Activated CD8-positive, alpha-beta T cell treated with anti-CD3 and anti-CD28 coated beads, Interleukin-2, amount 10 ng/mL, durations not matched to agents 7 days and 5 days (primary cell): ENCODE data around the gene HNRNPM. TPM values are rescaled to one million over a fixed set of nuclear protein-coding genes. Genes with fewer than 3 reads are reported as not detected.
"Not testable (repeated sequence)": the region's sequence is repeated elsewhere in the genome, so short reads cannot be mapped to it uniquely, and the experiment has no call there.

Experiments
- ATAC-seq: fragments of 150-1000 bp; cut with Tn5 transposase; one replicate; pipeline ENCODE4 v1.10.0; 2021; ENCODE audit warnings: moderate library complexity
- CTCF ChIA-PET: fragments of 350-600 bp; sonication (Branson Sonifier 250); formaldehyde crosslinking; loops from one replicate; lab custom pipeline; 2021; ENCODE audit warnings: antibody characterized with exemption; lab: Charles Lee
- POLR2A ChIA-PET: fragments of 350-600 bp; sonication (Branson Sonifier 250); formaldehyde crosslinking; loops from one replicate; lab custom pipeline; 2021; ENCODE audit warnings: antibody characterized with exemption; lab: Charles Lee
- DNase-seq: peaks from one replicate; pipeline ENCODE4 v3.0.0-alpha.2; 2020
- H3K27ac Mint-ChIP-seq: one replicate; pipeline ENCODE4 v1.8.0; 2021; ENCODE audit warnings: mild to moderate bottlenecking, mixed read lengths
- H3K27me3 Mint-ChIP-seq: one replicate; pipeline ENCODE4 v1.8.0; 2021; ENCODE audit warnings: low read depth, mixed read lengths
- H3K36me3 Mint-ChIP-seq: one replicate; pipeline ENCODE4 v1.8.0; 2021; ENCODE audit warnings: low read depth, mixed read lengths
- H3K4me1 Mint-ChIP-seq: one replicate; pipeline ENCODE4 v1.8.0; 2021; ENCODE audit warnings: low read depth, mixed read lengths
- H3K4me3 Mint-ChIP-seq: one replicate; pipeline ENCODE4 v1.8.0; 2021; ENCODE audit warnings: mild to moderate bottlenecking, mixed read lengths
- H3K9me3 Mint-ChIP-seq: one replicate; pipeline ENCODE4 v1.8.0; 2022; ENCODE audit warnings: mixed read lengths; ENCODE audit not compliant: insufficient read depth
- total RNA-seq, 2 experiments: library from RNA; stranded (reverse); gene quantifications; one replicate each; pipeline ENCODE4 v1.2.3, GENCODE V29; 2021

HNRNPM gene
- total RNA-seq, 2 experiments from 2014 or later, result 283 to 291 TPM

GRCh38 chr19:8403820-8404109 lies 41.0 kb upstream of the HNRNPM start:
- CTCF ChIA-PET, result interaction anchor here (1.4 kb wide), 1 partner anchor 9 kb away, joined by 5 read pairs; the partner anchor contains the start of gene MARCHF2
- H3K36me3 Mint-ChIP-seq, result peaks cover 24% of the 10 kb centered on the region
- no peaks in the 10 kb centered on the region for H3K9me3 Mint-ChIP-seq
- H3K4me3 Mint-ChIP-seq, result no peak overlapping the region
- POLR2A ChIA-PET, result no interaction called here
- ATAC-seq (no peak), DNase-seq (no peak)
- no peak overlapping the region for H3K27ac Mint-ChIP-seq
- H3K27me3 Mint-ChIP-seq, result no peaks in the 10 kb centered on the region
- H3K4me1 Mint-ChIP-seq, result no peaks in the 10 kb centered on the region

- Mint-ChIP-seq H3K27me3 (no peaks in the 10 kb centered on the region), H3K36me3 (peaks cover 23% of the 10 kb centered on the region), H3K4me1 (no peaks in the 10 kb centered on the region), H3K27ac (no peak overlapping the region), H3K4me3 (no peak overlapping the region), H3K9me3 (no peaks in the 10 kb centered on the region)
- CTCF ChIA-PET, result interaction anchor here (1.4 to 1.8 kb wide), 2 partner anchors 9 to 51 kb away, joined by 5 read pairs; partner anchors contain the start of gene MARCHF2
- no peak for DNase-seq
- ATAC-seq, result no peak
- POLR2A ChIA-PET, result interaction anchor here (0.8 kb wide), 1 partner anchor 40 kb away, joined by 4 read pairs; the partner anchor contains the start of gene HNRNPM
Observed at GRCh38 chr19:8404391-8405151, 40.2 kb upstream of the HNRNPM start.

GRCh38 chr19:8410718-8411117 lies 34.1 kb upstream of the HNRNPM start:
- H3K9me3 Mint-ChIP-seq, H3K27me3 Mint-ChIP-seq, H3K36me3 Mint-ChIP-seq, H3K27ac Mint-ChIP-seq, H3K4me3 Mint-ChIP-seq, POLR2A ChIA-PET, DNase-seq, ATAC-seq: not testable (repeated sequence)
- CTCF ChIA-PET, result interaction anchor here (4.9 kb wide), 1 partner anchor 169 kb away, joined by 52 read pairs; the partner anchor contains the start of gene MYO1F
- peaks cover 13% of the 10 kb centered on the region for H3K4me1 Mint-ChIP-seq

GRCh38 chr19:8412783-8413628 lies 31.8 kb upstream of the HNRNPM start, which contains the start of gene MARCHF2:
MARCHF2 (plus strand) TSS chr19:8413305; CDS start chr19:8421841, 8,536 bp downstream.
- H3K27ac Mint-ChIP-seq, result no peak within 1 kb of the TSS
- H3K36me3 Mint-ChIP-seq, result no peaks in the 10 kb centered on the region

GRCh38 chr19:8413629-8413995 lies 31.2 kb upstream of the HNRNPM start:
- DNase-seq (no peak), ATAC-seq (no peak)
- no peaks in the 10 kb centered on the region for H3K9me3 Mint-ChIP-seq
- ChIA-PET CTCF (interaction anchor here (0.6 to 4.9 kb wide), 25 partner anchors 10 to 409 kb away, joined by 3 to 52 read pairs (median 4); partner anchors contain the start of genes HNRNPM, MYO1F and ZNF414), POLR2A (interaction anchor here (1.3 to 3.2 kb wide), 3 partner anchors 31 to 100 kb away, joined by 5 to 11 read pairs (median 7); partner anchors contain the start of genes HNRNPM and ZNF414)
- no peaks in the 10 kb centered on the region for H3K36me3 Mint-ChIP-seq
- no peak overlapping the region for H3K27ac Mint-ChIP-seq
- H3K27me3 Mint-ChIP-seq, result no peaks in the 10 kb centered on the region
- H3K4me1 Mint-ChIP-seq, result peaks cover 13% of the 10 kb centered on the region
- peak overlapping the region; percentile 60 for H3K4me3 Mint-ChIP-seq

More at GRCh38 chr19:8412783-8413628, 31.8 kb upstream of the HNRNPM start, which contains the start of gene MARCHF2:
- H3K27me3 Mint-ChIP-seq, result no peaks in the 10 kb centered on the region
- peak within 1 kb of the TSS; percentile 60 for H3K4me3 Mint-ChIP-seq
- ChIA-PET CTCF (interaction anchor here (0.6 to 4.9 kb wide), 27 partner anchors 9 to 408 kb away, joined by 3 to 52 read pairs (median 4); partner anchors contain the start of genes HNRNPM, MYO1F and ZNF414), POLR2A (interaction anchor here (0.8 to 3.2 kb wide), 4 partner anchors 31 to 100 kb away, joined by 3 to 11 read pairs (median 6); partner anchors contain the start of genes HNRNPM and ZNF414)
- no peaks in the 10 kb centered on the region for H3K9me3 Mint-ChIP-seq
- peaks cover 13% of the 10 kb centered on the region for H3K4me1 Mint-ChIP-seq
- DNase-seq (peak; percentile 96), ATAC-seq (peak; percentile 100)

- no peak overlapping the region for H3K27ac Mint-ChIP-seq
- ATAC-seq (no peak), DNase-seq (no peak)
- no peaks in the 10 kb centered on the region for H3K36me3 Mint-ChIP-seq
- H3K4me1 Mint-ChIP-seq, result peaks cover 8% of the 10 kb centered on the region
- ChIA-PET CTCF (interaction anchor here (0.6 to 0.9 kb wide), 2 partner anchors 12 to 162 kb away, joined by 3 read pairs; no protein-coding TSS in a partner anchor), POLR2A (no interaction called here)
- H3K4me3 Mint-ChIP-seq, result no peak overlapping the region
- H3K27me3 Mint-ChIP-seq, result no peaks in the 10 kb centered on the region
- H3K9me3 Mint-ChIP-seq, result no peaks in the 10 kb centered on the region
Observed at GRCh38 chr19:8416796-8417195, 28.0 kb upstream of the HNRNPM start.

- ChIA-PET CTCF (no interaction called here), POLR2A (no interaction called here)
Observed at GRCh38 chr19:8421484-8422461, 23.0 kb upstream of the HNRNPM start.

GRCh38 chr19:8423817-8424223 lies 21.0 kb upstream of the HNRNPM start:
- ChIA-PET CTCF (interaction anchor here (0.9 to 1.6 kb wide), 3 partner anchors 9 to 71 kb away, joined by 3 to 6 read pairs (median 4); partner anchors contain the start of gene MARCHF2), POLR2A (no interaction called here)
- Mint-ChIP-seq H3K27me3 (no peaks in the 10 kb centered on the region), H3K9me3 (no peaks in the 10 kb centered on the region), H3K4me1 (no peaks in the 10 kb centered on the region), H3K36me3 (peaks cover 2% of the 10 kb centered on the region), H3K27ac (no peak overlapping the region), H3K4me3 (no peak overlapping the region)
- ATAC-seq, result no peak
- no peak for DNase-seq

More at GRCh38 chr19:8421484-8422461, 23.0 kb upstream of the HNRNPM start:
- Mint-ChIP-seq H3K36me3 (peaks cover 2% of the 10 kb centered on the region), H3K4me3 (no peak overlapping the region), H3K27ac (no peak overlapping the region), H3K27me3 (no peaks in the 10 kb centered on the region), H3K9me3 (no peaks in the 10 kb centered on the region), H3K4me1 (no peaks in the 10 kb centered on the region)
- DNase-seq, result no peak
- ATAC-seq, result no peak

GRCh38 chr19:8425331-8425730 lies 19.4 kb upstream of the HNRNPM start:
- POLR2A ChIA-PET, result interaction anchor here (0.5 to 0.6 kb wide), 2 partner anchors 73 to 232 kb away, joined by 3 read pairs; no protein-coding TSS in a partner anchor
- DNase-seq, H3K27me3 Mint-ChIP-seq, H3K36me3 Mint-ChIP-seq, ATAC-seq, H3K9me3 Mint-ChIP-seq, H3K4me1 Mint-ChIP-seq, H3K27ac Mint-ChIP-seq, H3K4me3 Mint-ChIP-seq: not testable (repeated sequence)
- CTCF ChIA-PET, result interaction anchor here (1.5 kb wide), 1 partner anchor 19 kb away, joined by 3 read pairs; the partner anchor contains the start of gene HNRNPM

GRCh38 chr19:8426283-8426682 lies 18.5 kb upstream of the HNRNPM start:
- ATAC-seq (no peak), DNase-seq (no peak)
- no peak overlapping the region for H3K4me3 Mint-ChIP-seq
- ChIA-PET POLR2A (interaction anchor here (0.9 kb wide), 1 partner anchor 20 kb away, joined by 3 read pairs; no protein-coding TSS in a partner anchor), CTCF (interaction anchor here (1.0 to 1.5 kb wide), 3 partner anchors 13 to 73 kb away, joined by 3 read pairs; partner anchors contain the start of genes HNRNPM and MARCHF2)
- H3K4me1 Mint-ChIP-seq, result no peaks in the 10 kb centered on the region
- H3K9me3 Mint-ChIP-seq, result no peaks in the 10 kb centered on the region
- no peak overlapping the region for H3K27ac Mint-ChIP-seq
- H3K27me3 Mint-ChIP-seq, result no peaks in the 10 kb centered on the region
- peaks cover 2% of the 10 kb centered on the region for H3K36me3 Mint-ChIP-seq
